Hepatocyte (in vitro differentiated cells): Measurements from ENCODE around the gene SLC33A1.
"Not testable (repeated sequence)": the region's sequence is repeated elsewhere in the genome, so short reads cannot be mapped to it uniquely, and the experiment has no call there.

ENCODE experiments used
- EZH2 ChIP-seq: fragments of 200-600 bp; sonication (generic); IDR thresholded peaks from 2 replicates; pipeline ENCODE4 v1.6.1; 2016; ENCODE audit warnings: antibody characterized with exemption, mild to moderate bottlenecking, borderline replicate concordance
- EZH2phosphoT487 ChIP-seq: fragments of 200-600 bp; sonication (generic); IDR thresholded peaks from one replicate; pipeline ENCODE4 v1.6.1; 2018; ENCODE audit warnings: antibody characterized with exemption, mild to moderate bottlenecking, low read depth, moderate library complexity; ENCODE audit not compliant: unreplicated experiment, severe bottlenecking
- TF ChIP-seq, protein P1 (sequence below): fragments of 200-600 bp; sonication (generic); IDR thresholded peaks from 2 replicates; pipeline ENCODE4 v1.5.1; 2016; ENCODE audit warnings: antibody characterized with exemption, mild to moderate bottlenecking; ENCODE audit not compliant: poor library complexity

DNA sequence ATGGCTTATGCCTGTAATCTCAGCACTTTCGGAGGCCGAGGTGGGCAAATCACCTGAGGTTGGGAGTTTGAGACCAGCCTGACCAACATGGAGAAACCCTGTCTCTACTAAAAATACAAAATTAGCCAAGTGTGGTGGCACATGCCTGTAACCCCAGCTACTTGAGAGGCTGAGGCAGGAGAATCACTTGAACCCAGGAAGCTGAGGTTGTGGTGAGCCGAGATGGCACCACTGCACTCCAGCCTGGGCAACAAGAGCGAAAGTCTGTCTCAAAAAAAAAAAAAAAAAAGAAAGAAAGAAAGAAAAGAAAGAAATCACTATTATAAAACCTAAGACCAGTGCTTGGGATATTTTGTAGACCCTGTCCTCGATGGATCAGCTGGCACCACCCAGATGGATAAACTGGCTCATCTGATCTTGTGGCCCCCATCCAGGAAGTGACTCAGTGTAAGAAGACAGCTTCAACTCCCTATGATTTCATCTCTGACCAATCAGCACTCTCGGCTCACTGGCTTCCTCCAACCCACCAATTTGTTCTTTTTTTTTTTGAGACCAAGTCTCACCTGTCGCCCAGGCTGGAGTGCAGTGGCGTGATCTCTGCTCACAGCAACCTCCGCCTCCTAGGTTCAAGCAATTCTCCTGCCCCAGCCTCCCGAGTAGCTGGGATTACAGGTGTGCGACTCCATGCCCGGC, 8.2 kb upstream of the SLC33A1 start:
- TF ChIP-seq, protein P1, sequence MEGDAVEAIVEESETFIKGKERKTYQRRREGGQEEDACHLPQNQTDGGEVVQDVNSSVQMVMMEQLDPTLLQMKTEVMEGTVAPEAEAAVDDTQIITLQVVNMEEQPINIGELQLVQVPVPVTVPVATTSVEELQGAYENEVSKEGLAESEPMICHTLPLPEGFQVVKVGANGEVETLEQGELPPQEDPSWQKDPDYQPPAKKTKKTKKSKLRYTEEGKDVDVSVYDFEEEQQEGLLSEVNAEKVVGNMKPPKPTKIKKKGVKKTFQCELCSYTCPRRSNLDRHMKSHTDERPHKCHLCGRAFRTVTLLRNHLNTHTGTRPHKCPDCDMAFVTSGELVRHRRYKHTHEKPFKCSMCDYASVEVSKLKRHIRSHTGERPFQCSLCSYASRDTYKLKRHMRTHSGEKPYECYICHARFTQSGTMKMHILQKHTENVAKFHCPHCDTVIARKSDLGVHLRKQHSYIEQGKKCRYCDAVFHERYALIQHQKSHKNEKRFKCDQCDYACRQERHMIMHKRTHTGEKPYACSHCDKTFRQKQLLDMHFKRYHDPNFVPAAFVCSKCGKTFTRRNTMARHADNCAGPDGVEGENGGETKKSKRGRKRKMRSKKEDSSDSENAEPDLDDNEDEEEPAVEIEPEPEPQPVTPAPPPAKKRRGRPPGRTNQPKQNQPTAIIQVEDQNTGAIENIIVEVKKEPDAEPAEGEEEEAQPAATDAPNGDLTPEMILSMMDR: not testable (repeated sequence)
- not testable (repeated sequence) for TF ChIP-seq EZH2, EZH2phosphoT487
